ENCODE measurements around the gene DPCD.
"Not testable (repeated sequence)": the region's sequence is repeated elsewhere in the genome, so short reads cannot be mapped to it uniquely, and the experiment has no call there.

Gene DPCD

DNA sequence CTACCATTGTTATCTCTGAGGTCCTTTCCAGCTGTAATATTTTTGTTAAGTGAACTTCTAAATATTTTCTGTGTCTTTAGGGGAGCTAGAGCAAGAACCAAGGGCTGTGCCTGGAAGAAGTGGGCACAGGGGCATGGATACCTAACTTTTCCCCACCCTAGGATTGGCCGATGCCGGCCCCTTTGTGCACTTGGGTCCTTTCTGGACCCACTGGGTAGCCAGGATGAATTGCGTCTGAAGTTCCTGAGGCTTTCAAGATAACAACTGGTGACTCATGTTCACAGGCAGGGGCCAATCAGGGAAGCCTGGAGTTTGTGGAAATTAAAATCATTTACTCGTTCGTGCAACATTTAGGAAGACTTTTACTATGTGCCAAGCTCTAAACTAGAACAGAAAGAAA lies 758 bp downstream of the DPCD start:
- DNase-seq = no peak

DNA sequence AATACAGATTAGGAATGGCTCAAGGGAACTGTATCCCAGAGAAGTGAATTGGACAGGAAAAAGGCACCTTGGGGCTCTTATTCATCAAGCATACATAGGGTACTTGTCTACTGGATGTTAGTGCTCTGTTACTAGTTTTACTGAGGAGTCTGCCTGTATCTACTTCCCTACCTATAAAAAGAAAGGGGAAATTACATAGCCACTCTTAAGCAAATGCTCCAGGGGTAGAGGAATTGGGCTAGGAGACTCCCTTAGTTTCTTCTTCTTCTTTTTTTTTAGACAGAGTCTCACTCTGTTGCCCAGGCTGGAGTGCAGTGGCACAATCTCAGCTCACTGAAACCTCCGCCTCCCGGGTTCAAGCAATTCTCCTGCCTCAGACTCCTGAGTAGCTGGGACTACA lies 5.2 kb downstream of the DPCD start:
- not testable (repeated sequence) for DNase-seq

DNA sequence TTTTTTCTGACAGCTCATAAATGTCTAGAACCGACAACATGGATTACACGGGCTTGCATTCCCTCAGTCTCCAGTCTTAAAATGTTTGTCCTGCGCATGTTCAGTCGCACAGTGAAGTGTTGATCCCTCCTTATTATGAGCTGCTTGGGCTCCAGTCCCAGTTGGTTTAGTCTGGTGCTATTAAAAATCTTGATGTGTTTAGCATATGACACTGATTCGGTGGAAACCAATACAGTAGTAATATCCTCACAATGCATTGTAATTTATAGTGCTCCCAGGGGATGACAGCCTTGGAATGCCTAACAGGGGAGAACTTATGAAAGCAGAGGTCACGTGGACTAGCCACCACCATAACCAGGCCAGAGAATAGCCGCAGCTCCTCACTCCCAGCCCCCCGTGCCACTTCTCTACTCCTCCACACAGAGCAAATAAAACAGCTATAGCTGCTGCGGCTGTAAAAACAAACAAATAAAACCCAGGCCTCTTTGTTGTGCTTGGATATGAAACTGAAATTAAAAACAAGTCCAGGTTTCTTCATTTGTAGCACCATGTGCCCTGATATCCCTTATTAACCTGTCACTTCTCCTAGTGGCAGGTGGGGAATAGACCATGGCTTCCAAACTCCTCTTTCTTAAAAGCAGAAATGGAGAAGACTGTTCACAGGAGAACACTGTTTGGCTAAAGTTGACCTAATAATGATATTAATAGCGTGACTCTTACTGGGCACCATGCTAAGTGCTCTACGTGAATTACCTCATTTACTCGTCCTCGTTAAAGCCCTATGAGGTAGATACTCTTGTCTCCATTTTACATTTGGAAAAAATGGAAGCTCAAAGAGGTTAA lies 7.7 kb downstream of the DPCD start:
- DNase-seq = no peak

DNA sequence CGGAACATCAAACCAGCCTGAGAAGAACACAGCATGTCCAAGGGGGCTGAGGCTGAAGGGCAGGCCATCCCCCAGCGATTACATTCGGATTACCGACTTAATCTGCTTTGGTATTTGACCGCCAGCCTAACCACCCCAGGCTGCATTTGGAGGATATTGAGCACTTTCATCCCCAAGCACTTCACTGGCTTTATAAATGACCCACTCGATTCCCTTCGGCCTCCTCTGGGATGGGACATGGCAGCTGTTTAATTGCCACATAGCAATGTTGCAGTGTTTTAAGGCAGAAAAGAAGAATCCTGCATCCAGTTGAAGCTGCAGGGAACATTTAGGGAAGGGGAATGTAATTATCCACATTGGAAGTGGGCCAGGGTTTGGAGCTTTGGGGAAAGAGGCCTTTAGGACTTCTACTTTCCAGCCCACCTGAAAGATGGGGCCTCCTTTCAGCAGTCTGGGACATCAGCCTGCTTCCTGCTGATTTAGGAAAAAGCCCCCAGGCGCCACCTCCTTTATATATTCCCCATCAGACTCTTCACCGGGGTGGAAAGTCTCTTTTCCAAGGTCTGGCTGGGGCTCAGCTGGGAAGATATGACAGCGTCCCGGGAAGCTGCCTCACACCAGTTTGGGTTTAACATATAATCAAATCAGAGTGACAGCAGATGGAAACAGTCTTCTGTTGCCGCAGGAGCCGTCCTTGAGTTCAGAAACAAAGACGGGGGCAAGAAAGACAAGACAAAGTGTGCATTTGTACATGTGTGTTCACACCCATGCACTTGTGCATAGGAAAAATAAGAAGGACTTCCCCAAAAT lies 9.2 kb downstream of the DPCD start:
- DNase-seq = no peak

DNA sequence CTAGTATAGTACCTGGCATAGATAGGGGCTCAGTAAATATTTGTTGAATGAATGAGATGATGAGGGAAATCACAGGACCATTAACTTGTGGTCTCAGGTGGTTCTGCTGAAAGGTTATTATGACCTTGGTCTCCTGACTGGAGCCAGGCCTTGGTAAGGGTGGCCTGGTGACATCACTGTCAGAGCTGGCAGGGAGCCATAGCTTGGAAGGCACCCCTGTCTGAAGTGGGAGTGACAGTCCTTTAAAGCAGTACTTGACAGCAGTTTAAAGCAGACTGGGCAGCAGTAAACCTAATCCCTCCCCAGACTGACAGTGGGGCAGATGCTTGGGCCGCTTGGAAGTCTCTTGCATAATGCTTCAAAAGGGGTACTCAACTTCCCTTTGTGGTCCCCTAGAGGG lies 13.4 kb downstream of the DPCD start:
- DNase-seq = no peak

DNA sequence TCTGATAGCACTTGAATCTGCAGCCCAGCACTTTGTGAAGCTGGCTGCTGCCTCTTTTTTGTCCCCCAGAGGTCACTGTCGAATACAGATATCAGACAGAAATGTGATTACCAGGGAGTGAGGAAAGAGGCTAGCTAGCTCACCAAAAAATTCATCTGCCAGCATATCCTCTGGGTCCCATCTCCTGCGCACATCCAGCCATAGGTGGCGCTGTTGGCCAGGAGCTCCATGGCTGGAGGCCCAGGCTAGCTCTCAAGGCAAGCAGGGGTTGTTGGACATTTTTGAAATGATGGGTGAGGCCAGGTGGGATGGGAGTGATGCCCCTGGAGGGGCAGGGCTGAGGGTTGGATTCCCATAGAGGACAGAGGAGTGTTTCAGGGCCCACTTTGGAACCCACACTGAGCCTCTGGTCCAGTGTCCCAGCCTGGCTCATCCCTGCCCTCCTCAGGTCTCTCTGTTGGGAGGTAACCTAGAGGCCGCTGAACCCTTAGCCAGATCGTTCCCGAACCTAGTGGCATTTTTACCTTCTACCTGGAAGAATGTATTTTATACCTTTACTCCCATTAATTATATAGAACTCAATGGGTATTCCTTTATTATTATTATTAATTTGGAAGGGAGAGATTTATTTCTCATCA lies 14.8 kb downstream of the DPCD start:
- DNase-seq = peak; percentile 59

DNA sequence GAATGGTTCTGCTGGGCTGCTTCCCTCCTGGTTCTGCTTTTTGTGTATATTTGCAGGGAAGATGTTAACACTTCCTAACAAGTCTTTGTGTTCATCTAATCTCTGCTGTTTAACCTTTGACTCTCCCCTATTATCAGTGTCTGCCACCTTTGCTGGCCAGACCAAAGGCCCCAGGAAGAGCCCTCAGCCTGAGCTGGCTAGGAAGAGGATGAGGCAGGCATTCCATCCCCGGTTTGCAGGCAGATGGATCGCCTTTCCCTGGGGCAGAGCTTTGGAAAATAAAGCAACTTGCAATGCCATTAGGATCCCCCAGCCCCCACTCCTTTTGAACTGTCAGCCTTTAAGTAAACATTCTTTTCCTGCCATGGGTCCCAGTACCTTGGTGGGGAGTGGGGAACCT lies 19.0 kb downstream of the DPCD start:
- no peak for DNase-seq

DNA sequence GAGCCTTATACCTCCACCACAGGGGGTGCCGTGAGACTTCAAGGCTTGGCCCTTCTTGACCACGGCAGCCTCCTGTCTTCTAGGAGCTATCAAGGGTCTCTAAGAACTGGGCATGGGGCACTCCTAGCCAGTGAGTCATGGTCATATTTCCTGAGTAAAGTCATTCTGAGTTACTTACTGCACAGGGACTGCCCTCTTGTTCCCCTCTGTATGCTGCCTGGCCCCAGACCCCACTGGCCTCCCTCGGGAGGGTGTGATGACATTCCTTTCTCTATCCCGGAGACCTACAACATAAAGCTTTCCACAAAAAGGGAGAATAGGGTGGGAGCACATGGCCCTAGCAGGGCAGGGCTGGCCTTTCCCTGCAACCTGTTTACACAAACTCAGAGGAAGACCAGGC lies 21.4 kb downstream of the DPCD start:
- DNase-seq = no peak

DNA sequence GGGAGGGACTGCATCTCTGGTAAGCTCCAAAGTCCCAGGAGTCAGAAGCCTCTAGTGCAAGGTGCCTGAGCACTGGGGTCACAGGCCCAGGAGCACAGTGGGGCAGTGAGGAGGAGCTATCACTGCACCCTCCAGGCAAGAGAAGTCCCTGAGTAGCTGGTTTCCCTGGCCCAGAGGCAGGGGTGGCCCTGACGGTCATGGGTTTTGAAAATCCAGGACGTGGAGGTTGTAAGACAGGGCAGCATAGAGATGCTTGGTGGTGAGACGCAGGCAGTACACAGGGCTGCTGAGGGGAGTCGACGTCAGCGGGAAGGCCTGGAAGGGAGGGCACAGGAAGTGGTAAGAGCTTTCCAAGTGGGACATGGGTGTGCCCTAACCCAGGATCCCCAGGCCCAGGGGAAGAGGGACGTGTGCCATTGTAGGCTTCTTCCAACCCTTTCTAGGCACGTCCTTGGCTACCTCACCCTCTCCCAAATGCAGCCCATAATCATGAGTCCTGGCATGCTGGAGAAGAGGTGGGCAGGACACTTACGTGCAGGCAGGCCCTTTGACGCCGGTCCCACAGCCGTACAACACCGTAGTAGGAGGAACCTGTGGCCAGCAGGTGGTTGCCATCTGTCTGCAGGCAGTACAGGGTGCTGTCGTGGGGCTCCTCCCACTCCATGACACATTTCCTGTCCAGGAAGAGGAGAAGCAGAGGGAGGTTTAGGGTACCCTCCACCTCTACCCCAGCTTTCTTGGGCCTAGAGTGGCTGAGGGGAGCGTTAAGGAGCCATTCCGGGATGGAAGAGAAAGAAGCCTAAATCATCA lies 23.2 kb downstream of the DPCD start:
- DNase-seq = no peak

DNA sequence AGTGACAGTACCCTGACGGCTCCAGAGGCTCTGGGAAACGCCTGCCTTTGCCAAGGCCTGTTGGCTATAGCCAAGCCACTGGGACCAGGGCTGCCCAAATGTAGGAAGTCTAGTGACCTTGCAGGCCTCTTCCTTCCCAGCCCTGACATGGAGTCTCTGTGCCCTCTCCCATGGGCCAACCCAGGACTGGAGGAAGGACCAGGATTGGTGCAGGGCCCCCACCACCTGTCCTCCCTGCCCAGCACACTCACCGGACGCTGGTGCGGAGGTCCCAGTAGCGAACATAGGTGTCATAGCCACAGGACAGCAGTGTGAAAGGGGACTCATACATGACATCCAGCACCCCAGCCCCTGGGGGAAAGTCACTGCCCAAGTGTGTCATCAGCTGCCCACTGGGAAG lies 24.0 kb downstream of the DPCD start:
- no peak for DNase-seq

DNA sequence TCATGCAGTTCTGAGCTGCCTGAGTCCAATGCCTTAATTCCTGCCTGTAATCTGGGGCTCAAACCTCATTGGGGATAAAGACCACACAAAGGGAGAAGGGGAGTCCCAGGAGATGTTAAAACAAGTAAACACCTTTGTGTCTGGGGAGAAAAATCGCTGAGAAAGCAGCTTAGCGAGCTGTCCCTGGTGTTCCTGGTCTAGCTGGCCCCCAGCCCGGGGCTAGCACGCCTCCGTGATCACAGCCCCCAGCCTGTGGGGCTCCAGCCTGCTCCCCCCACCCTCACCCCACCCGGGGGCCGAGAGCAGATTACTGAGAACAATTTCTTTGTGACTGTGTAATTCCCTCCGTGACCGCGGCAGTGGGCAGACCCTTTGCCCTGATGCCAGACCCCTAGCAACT lies 24.8 kb downstream of the DPCD start:
- DNase-seq = no peak

DNA sequence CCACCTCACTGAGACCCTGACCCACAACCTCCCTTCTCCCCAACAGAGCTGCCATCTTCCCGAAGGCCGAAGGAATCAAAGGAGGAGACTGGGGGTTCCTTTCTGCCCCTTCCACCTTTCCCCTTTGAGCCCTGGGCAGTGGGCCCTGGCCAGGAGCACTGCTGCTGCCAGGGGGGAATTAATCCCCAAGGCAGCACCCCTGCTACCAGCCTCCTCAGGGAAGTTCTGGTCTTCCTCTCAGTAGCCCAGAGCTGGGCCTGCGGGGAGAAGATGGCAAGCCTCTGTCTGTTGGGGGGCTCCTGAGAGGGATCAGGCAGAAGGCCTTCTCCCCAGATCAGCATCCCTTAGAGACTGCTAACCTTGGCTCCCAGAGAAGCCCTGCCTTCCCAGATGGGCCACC lies 25.5 kb downstream of the DPCD start:
- DNase-seq = no peak

DNA sequence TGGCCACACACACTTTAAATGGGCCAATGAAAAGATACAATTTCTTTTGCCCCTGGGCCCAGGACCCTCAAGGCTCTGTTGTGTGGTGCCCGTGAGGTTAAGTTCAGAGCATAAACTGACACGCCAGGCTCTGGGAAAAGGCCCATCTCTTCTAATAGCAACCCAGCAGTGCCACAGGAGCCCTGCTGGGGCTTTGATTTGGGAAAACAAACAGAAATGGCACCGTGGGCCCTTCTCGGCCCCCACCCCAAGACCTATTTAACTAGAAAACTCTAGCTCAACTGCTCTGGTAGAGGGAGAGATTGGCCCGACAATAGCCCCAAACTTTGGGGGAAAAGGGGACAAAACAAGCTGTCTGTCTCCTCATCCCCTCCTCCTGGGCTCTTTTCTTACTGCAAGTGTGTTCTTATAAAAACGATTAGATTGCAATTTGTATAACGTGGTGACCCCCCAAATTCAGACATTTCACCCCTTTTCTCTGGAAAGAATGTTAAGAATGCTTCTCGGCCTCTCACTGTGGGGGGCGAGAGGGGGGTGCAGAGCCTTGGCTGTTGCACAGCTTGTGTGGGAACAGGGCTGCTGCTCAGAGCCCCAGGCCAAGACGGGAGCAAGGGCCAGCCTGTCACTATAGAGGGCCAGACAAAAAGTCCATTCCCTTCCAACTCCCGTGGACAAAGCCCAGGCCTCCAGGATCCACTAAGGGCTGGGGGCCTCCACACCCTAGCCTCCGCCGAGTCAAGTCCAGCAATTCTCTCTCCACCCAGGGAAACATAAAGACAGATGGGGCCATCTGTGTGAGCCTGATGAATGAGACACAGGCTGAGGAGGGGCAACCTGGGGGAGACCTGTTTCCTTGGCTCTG lies 26.8 kb downstream of the DPCD start:
- DNase-seq = no peak

DNA sequence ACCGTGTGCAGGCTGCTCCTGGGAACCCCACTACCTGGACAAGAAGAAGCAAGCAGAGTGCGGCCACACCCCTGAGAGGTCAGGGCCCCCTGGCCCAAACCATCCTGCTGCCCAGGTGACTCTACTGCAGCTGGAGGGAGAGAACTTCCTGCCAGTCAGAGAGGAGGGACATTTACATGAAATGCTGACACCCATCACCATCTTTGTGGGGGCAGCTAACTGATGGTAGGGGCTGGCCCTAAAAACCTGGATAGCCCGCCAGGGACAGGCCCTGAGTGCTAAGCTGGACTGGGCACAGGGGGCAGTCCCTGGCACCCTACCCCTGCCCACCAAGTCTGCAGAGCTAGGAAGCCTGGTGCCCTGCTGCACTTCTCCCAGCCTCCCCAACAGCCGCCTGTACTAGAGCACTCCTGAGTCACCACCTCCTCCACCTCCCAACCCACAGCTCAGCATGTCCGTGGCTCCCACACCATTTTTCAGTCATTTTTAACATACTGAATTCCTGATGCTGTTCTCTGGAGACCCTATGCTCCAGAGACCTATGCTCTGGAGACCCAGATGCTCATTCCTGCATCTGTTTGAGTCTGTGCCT lies 27.5 kb downstream of the DPCD start:
- no peak for DNase-seq

DNA sequence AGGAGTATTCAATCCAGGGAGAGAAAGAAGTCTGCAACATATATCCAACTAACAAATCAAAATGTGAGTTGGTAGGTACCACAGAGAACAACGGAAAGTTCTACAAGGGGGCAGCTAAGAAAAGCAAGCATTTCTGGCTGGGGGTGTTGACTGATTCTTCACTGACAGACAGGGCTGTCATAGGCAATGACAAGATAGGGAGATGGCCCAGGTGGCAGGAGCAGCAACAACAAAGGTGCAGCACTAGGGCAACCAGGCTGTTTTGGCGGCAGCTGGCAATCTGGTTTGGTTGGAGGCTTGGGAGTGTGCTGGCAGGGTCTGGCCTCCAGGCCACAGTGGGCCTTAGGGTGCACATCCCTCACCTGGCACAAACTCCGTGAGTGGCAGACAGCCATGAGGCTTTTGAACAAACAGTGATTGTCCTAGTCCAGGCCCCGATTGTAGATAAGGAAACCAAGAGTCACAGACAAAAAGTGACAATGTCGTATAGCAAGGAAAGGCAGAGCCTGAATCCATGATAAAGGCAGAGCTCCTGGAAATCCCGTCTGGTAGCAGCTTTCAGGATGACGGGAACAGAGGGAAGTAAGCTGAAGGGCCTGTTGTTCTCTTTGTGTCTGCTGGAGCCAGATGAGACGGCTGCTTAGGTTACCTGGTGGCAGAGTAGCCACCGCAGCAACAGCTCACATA lies 28.4 kb downstream of the DPCD start:
- DNase-seq = no peak

DNA sequence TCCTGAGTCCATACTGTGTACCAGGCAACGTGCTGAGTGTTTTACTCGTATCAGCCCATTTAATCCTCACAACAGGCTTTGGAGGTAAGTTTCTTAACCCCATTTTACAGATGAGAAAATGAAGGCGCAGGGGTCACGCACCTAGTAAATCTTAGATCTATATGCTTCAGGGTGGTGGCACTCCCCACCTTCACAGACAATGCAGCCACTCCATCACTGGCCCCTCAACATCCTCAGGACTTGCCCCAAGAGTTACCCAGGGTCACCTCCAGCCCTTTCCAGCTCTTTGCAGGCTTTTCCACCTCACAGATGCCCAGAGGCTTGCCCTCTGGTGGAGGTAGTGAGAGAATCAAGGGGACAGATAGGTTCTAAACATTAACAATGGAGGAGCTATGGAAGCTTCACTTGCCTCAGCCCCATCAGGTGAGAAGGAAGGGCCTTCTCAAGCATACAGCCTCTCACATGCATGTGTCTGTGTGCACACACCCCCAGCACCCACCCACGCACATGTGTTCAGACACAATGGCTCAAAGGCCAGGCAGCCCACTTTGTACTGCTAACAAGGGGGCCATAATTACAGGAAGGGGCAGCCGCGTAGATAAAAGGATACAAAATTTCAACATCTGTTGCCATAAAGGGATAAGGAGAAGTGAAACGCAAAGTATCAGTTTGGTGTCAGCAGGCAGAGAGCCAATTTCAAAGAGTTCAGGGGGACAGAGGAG lies 29.1 kb downstream of the DPCD start:
- DNase-seq = no peak

DNA sequence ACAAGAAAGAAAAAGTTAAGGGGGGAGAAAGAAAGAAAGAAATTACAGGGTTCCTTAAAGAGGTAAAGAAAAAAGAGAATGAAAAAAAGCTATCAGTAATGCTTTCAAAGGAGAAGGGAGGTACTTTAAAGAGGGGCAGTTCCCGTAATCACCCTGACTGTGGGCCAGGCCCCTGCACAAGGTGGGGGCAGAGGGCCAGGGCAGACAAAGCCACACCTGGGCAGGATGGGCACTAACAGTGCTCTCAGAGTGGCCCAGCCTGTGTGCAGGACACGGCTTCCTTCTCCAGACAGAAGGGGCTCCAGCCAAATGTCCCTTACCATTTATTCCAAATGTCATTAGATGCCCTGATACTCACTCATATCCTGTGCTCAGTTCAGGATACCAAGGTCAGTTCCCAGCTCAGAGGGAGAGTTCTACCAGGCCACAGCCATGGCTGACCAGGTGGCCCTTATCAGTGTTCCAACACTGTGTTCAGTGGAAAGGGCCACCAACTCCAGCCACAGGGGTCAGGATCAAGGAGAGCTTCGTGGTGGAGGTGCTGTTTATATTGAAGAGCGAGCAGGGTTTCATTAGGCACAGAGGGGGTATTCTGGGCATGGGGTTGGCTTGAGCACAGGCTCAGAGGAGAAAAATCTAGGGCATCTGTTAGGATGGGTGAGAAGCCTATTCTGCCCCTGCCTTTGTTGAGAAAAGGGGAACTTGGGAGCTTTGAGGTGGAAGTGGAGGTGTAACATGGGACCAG lies 29.9 kb downstream of the DPCD start:
- no peak for DNase-seq

DNA sequence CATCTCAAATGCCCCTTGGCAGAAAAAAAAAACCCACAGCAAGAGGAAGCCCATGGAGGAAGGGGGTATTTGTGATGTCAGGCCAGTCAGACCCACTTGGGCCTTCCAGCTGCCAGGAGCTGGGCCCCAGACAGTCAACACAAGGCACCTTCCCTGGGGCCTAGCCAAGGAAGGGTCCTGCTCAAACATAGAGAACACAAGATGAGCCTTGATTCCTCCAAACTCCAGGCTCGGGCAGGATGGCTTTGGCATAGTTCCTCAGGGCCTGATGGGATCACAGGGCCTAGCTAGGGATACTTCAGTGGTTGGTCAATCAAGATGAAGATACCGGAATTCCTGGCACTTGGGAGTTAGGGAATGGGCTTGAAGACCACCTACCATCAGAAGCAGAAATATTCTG lies 30.8 kb downstream of the DPCD start:
- DNase-seq = no peak

DNA sequence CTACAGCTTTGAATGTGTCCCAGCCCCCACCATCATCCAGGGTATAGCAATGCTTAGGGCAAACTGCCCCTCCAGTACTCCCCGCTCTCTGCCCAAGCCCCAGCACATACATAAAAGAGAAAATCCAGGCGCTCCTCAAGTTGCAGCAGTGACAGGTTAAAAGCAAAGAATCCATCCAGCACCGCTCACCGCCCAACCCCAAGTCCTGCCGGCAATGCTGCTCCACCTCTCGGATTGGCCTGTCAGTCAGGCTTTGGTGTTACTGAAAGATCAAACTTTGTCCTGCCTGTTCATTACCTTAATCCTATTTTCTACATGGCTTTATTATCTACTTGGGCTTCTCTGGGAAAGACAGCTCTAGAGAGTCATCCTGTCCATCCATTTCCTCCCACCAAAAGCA lies 31.9 kb downstream of the DPCD start:
- no peak for DNase-seq

DNA sequence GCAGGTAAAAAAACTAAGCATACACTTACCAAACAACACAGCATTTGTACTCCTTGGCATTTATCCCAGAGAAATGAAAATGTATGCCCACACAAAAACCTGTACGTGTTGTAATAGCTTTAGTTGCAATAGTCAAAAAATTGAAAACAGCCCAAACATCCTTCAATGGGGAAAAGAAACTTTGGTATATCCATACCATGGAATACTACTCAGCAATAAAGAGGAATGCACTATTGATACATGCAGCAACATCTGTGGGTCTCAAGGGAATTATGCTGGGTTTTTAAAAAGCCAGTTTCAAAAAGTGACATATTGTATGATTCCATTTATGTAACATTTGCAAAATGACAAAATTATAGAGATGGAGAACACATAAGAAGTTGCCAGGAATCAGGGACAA lies 35.4 kb downstream of the DPCD start:
- DNase-seq = no peak

All from NCI-H1105 (cell line).